Measurements from ENCODE around the gene GFAP.

GFAP gene

GRCh38 chr17:44940317-44940716 lies 25.0 kb upstream of the GFAP start:
- peak overlapping the region; percentile 86 for H3K4me2 ChIP-seq (ENCODE audit: low read depth, low read length, poor library complexity, severe bottlenecking)
- H3K36me3 ChIP-seq (ENCODE audit: insufficient read depth, low read length) = peaks cover 21% of the 10 kb centered on the region; the same call in 1 of the 2 replicates
- peak overlapping the region; percentile 34 for H3K9ac ChIP-seq (ENCODE audit: low read depth, low read length, poor library complexity, severe bottlenecking)
- H3F3A ChIP-seq (ENCODE audit: low read depth) = no peaks in the 10 kb centered on the region
- H3K4me1 ChIP-seq (ENCODE audit: insufficient read depth, low read length, poor library complexity, severe bottlenecking) = peaks cover 51% of the 10 kb centered on the region
- H3K27me3 ChIP-seq (ENCODE audit: insufficient read depth, low read length, poor library complexity, severe bottlenecking) = no peaks in the 10 kb centered on the region
- H4K20me1 ChIP-seq (ENCODE audit: insufficient read depth, low read length, poor library complexity, severe bottlenecking) = peaks cover 40% of the 10 kb centered on the region
- peak overlapping the region; percentile 67 for H3K4me3 ChIP-seq (ENCODE audit: low read length, poor library complexity, severe bottlenecking)
- no peaks in the 10 kb centered on the region for H3K9me3 ChIP-seq (ENCODE audit: insufficient read depth, low read depth, low read length)
- no peak for TF ChIP-seq CTCF (conservative IDR thresholded peaks at IDR 0.05; ENCODE audit: low read length)
- no peak for TF ChIP-seq EZH2phosphoT487 (IDR thresholded peaks at IDR 0.05; ENCODE audit: borderline replicate concordance)
- H3K79me2 ChIP-seq (ENCODE audit: insufficient read depth, low read length) = peaks cover 97% of the 10 kb centered on the region
- H2AFZ ChIP-seq (ENCODE audit: low read length) = no peak overlapping the region
- no peaks in the 10 kb centered on the region for H3K9me2 ChIP-seq (replicated peaks; ENCODE audit: low read depth, low read length)

GRCh38 chr17:44935116-44935515 lies 19.8 kb upstream of the GFAP start:
- H3F3A ChIP-seq (ENCODE audit: low read depth) = no peaks in the 10 kb centered on the region
- no peak overlapping the region for H3K4me3 ChIP-seq (ENCODE audit: low read length, poor library complexity, severe bottlenecking)
- no peak overlapping the region for H3K4me2 ChIP-seq (ENCODE audit: low read depth, low read length, poor library complexity, severe bottlenecking)
- H4K20me1 ChIP-seq (ENCODE audit: insufficient read depth, low read length, poor library complexity, severe bottlenecking) = peaks cover 13% of the 10 kb centered on the region
- H3K4me1 ChIP-seq (ENCODE audit: insufficient read depth, low read length, poor library complexity, severe bottlenecking) = peaks cover 4% of the 10 kb centered on the region
- no peaks in the 10 kb centered on the region for H3K9me3 ChIP-seq (ENCODE audit: insufficient read depth, low read depth, low read length)
- peaks cover 68% of the 10 kb centered on the region; the same call in 1 of the 2 replicates for H3K36me3 ChIP-seq (ENCODE audit: insufficient read depth, low read length)
- H3K79me2 ChIP-seq (ENCODE audit: insufficient read depth, low read length) = peaks cover 53% of the 10 kb centered on the region
- H3K9ac ChIP-seq (ENCODE audit: low read depth, low read length, poor library complexity, severe bottlenecking) = no peak overlapping the region
- no peak overlapping the region for H2AFZ ChIP-seq (ENCODE audit: low read length)
- no peaks in the 10 kb centered on the region for H3K9me2 ChIP-seq (replicated peaks; ENCODE audit: low read depth, low read length)
- no peak for TF ChIP-seq CTCF (conservative IDR thresholded peaks at IDR 0.05; ENCODE audit: low read length)
- TF ChIP-seq EZH2phosphoT487 (IDR thresholded peaks at IDR 0.05; ENCODE audit: borderline replicate concordance) = no peak
- H3K27me3 ChIP-seq (ENCODE audit: insufficient read depth, low read length, poor library complexity, severe bottlenecking) = no peaks in the 10 kb centered on the region

GRCh38 chr17:44934745-44935105 lies 19.4 kb upstream of the GFAP start:
- Histone ChIP-seq H3K9me2 (replicated peaks; ENCODE audit: low read depth, low read length) (no peaks in the 10 kb centered on the region), H3K4me1 (ENCODE audit: insufficient read depth, low read length, poor library complexity, severe bottlenecking) (peaks cover under 1% of the 10 kb centered on the region), H3K4me2 (ENCODE audit: low read depth, low read length, poor library complexity, severe bottlenecking) (no peak overlapping the region), H3K36me3 (ENCODE audit: insufficient read depth, low read length) (peaks cover 72% of the 10 kb centered on the region; the same call in 1 of the 2 replicates), H3K27me3 (ENCODE audit: insufficient read depth, low read length, poor library complexity, severe bottlenecking) (no peaks in the 10 kb centered on the region), H3K79me2 (ENCODE audit: insufficient read depth, low read length) (peaks cover 49% of the 10 kb centered on the region), H4K20me1 (ENCODE audit: insufficient read depth, low read length, poor library complexity, severe bottlenecking) (peaks cover 13% of the 10 kb centered on the region), H3K9me3 (ENCODE audit: insufficient read depth, low read depth, low read length) (no peaks in the 10 kb centered on the region), H3K4me3 (ENCODE audit: low read length, poor library complexity, severe bottlenecking) (no peak overlapping the region), H2AFZ (ENCODE audit: low read length) (no peak overlapping the region), H3F3A (ENCODE audit: low read depth) (no peaks in the 10 kb centered on the region), H3K9ac (ENCODE audit: low read depth, low read length, poor library complexity, severe bottlenecking) (no peak overlapping the region)
- TF ChIP-seq EZH2phosphoT487 (IDR thresholded peaks at IDR 0.05; ENCODE audit: borderline replicate concordance) (no peak), CTCF (conservative IDR thresholded peaks at IDR 0.05; ENCODE audit: low read length) (no peak)

All from Loucy (cell line).